HG03378 (cell line): ENCODE measurements around the gene SMTNL1.
"Not testable (repeated sequence)": the region's sequence is repeated elsewhere in the genome, so short reads cannot be mapped to it uniquely, and the experiment has no call there.

Source experiments
- ATAC-seq: cut with Tn5 transposase; IDR thresholded peaks from one replicate; pipeline ENCODE4 v1.9.1; 2021; ENCODE audit warnings: mild to moderate bottlenecking, moderate library complexity; ENCODE audit not compliant: unreplicated experiment

SMTNL1 gene

DNA sequence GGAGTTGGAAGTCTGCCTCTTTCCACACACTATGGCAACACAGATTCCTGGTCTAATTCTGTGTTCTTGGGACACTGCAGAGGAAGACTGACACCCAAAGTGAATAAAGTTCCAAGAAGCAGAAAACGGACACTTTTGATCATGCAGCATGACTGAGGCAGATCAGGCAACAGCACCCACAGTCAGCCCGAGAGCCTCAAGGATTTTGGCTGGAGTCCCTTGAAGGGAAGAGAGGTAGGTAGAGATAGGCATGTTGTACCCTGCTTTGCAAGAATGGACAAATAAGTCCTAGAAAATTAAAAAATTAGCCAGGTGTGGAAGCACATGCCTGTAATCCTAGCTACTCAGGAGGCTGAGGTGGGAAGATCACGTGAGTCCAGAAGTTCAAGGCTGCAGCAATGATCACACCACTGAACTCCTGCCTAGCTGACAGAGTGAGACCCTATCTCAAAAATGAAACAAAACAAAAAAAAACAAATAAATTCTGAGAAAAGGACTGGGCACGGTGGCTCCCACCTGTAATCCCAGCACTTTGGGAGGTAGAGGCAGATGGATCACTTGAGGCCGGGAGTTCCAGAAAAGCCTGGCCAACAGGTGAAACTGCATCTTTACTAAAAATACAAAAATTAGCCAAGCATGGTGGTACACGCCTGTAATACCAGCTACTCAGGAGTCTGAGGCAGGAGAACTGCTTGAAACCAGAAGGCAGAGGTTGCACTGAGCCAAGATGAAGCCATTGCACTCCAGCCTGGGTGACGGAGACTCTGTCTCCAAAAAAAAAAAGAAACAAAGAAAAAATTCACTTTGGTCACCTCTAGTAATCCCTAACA, 28.8 kb upstream of the SMTNL1 start:
- no peak for ATAC-seq

DNA sequence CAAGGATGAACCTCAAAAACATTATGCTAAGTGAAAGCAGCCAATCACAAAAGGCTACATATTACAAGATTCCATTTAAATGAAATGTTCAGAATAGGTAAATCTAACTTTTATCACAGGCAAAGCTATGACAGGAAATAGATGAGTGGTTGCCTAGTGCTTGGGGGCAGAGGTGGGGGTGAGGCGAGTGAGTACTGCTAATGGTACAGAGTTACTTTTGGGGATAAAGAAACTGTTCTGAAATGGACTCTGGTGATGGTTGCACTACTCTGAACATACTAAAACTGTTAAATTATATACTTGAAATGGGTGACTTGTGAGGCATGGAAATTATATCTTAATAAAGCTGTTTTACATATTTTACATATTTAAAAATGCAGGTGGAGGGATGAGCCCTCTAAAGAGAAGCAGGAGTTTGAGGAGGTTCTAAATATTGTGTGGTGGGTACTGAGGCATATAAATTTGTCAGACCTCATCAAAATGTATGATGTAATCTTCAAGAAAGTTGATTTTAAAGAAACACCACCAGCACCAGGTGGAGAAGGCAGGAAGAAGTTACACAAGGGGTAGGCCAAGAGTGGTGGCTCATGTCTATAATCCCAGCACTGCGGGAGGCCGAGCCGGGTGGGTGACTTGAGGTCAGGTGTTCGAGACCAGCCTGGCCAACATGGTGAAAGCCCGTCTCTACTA, 25.5 kb upstream of the SMTNL1 start:
- ATAC-seq, result no peak

DNA sequence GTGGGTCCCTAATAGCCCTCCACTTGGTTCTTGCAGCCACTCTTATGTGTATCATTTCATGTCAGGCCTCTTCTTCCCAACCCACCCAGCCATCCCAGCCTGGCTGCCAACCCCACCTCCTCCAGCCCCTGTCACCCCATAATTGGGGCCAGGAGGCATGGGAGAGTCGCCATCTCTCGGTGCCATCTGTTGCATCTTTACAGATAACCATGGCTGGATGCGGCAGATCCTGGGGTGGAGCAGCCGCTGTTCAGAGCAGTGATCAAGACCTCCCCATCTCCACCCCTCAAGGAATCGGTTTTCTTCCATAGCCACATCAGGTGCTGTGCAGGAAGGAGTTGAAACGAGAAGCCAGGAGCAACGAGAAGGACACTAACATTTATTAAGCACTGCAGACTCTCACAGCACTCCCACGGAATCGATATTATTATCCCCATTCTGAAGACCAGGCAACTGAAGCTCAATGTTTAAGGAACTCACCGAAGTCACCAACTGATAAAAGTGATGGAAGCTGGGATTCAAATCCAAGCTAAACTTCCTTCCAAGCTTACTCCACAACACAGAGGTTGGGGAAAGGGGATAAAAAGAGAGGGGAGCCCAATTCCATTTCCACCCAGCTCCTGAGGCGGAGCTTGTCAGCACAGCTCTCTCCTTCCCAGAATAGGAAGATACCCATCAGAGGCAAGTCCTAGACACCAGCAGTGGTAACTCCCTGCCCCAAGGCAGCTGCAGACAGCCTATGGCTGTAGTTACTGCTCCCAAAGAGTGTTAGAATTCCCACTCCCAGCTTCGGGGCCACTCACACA, 24.5 kb upstream of the SMTNL1 start:
- ATAC-seq, result no peak

DNA sequence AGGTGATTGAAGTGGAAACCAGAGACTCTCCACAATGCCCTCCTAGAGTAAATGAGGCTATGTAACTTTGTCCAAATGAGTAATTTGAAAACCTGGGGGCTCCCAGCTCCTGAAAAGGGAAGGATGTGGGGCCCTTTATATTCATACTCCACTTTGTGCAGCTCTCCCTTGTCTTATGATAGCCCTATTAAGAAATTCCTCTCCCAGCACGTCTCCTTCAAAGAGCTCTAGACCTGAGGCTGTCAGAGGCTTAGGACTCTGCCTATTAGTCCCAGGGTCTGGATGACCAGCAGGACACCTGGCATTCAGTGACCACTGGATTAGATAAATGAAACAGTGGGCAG, 24.0 kb upstream of the SMTNL1 start:
- ATAC-seq, result no peak

DNA sequence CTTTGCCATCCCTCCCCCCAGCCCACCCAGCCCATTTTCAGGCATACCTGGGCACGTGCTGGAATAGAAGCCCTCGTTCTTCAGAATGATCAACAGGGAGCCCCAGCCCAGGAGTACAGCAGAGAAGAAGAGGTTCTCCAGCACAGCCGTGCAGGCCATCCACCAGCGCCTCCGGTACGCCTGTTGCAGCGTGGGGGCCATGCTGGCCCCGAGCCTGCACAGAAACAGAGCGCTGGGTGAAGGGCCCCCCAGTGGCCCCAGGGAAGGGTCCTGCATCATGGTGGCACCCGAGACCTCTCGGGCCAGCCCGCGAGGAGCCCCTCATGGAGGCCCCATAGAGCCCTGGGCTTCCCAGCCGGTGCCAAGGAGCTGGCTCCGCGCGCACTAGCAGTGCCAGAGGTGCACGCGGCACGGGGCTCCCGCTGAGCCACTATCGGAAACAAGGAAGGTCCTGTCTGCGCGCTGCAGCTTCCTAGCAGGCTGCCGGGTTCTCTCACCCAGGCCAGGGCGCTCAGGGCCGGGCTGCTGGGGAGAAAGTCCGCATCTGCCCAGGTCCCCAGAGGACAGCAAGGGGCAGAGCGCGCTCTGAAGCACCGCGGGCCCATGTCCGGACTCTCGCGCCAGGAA, 23.4 kb upstream of the SMTNL1 start:
- peak; percentile 45 for ATAC-seq

DNA sequence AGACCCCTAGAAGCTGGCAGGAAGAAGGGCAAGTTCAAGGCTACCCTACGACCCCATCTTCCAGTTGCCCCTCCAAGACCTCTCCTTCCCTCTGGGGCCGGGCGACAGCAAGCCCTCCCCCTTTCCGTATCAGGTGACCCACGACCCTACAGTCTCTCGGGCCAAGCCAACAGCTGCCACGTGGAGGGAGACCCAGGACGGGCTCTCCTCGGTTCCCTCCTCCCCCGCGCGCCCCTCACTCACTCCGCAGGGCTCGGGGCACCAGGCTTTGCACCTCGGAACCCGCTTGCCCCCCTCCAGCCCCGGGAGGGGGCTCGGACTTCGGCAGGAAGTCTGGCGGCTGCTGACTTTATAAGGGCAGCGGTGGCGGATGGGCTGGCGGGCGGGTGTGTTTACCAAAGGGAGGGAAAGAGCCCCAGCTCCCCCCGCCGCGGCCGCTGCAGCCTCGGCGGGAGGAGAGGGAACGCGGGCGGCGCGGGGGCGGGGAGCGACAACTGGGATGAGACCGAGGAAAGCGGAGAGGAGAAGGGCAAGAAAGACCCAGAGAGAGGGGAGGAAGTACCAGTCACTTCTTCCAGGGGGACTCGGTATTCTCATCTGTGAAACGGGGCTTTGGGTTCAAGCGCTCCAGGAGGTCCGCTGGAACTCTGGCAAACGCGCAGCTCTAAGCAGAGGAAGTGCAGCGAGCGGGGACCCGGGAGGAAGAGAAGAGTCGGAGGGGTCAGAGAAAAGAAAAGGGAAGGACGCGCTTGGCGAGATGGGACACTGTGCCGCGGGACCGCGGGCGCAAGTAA, 22.7 kb upstream of the SMTNL1 start:
- ATAC-seq, result peak; percentile 34

DNA sequence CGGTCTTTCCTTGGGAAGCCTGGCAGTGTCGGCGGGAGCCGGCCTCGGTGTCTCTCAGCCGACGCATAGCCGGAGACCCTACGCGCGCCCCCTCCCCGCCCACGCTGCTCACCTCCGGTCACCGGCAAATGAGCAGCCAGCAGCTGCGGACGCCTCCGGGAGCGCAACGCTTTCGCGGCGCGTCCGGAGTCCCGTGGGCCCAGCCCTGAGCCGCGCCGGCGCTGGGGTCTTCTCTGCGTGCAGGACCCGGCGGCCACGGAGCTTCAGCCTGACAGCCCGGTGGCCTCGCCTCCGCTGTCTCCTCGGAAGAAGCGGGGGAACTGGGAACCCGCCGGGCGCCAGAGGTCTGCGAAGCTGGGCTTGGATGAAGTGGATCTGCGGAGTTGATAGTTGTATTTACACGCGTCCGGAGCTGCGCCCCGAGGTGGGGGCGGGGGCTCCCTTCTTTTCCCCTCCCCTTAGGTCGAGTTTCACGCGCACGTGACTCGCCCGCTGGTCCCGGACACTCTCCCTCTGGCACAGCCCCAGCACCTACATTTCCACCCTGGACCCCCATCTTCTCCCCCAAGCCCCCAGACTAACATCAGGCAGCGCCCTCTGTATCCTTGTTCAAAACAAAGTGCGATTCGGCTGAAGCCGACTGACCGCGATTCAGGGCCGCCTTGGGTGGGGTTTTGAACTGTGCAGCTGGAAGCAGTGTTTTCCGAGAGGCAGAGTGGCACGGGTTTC, 21.9 kb upstream of the SMTNL1 start, which contains the start of gene SLC43A1:
SLC43A1 (minus strand) TSS at position 371 of the 729 bp plus-strand sequence. CDS start 1,591 bp downstream, outside the sequence.
- ATAC-seq, result peak; percentile 42

DNA sequence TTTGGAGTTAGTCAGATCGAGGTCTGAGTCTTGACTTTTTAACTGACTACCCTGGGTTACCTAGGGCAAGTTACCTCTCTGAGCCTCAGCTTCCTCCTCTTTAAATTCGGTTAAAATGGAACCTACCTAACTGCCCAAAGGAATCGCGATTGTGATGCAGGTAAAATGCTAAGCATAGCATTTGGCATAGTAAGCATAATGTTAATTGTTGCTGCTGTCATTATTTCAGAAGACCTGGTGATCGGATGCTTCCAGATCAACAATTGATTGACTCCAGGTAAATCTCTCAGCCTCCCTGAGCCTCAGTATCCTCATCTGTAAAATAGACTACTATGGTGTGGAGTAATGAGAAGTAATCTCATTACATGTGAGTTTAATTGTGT, 21.3 kb upstream of the SMTNL1 start:
- ATAC-seq, result no peak

DNA sequence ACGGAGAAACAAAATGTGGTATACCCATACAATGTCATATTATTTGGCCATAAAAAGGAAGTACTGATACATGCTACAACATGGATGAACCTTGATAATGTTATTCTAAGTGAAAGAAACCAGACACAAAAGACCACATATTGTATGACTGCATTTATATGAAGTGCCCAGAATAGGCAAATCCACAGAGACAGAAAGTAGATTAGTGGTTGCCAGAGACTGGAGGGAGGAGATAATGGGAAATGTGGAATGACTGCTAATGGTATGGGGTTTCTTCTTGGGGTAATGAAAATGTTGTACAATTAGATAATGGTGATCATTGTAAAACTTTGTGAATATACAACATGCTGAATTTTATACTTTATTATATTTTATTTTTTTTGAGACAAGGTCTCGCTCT, 16.3 kb upstream of the SMTNL1 start:
- no peak for ATAC-seq

DNA sequence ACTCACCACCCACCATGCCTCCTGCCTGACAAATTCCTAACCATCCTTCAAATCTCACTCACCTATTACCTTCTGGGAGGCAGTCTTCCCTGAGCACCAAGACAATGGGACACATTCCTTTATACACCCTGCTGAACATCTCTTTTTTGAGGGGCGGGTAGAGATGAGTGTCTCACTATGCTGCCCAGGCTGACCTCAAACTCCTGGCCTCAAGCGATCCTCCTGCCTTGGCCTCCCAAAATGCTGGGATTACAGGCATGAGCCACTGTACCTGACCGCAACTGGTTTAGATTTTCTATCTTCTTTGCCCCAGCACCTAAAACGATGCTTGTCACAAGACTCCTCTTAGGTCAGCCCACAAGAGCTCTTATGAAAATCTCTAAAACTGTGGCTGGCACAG, 14.0 kb upstream of the SMTNL1 start:
- no peak for ATAC-seq

DNA sequence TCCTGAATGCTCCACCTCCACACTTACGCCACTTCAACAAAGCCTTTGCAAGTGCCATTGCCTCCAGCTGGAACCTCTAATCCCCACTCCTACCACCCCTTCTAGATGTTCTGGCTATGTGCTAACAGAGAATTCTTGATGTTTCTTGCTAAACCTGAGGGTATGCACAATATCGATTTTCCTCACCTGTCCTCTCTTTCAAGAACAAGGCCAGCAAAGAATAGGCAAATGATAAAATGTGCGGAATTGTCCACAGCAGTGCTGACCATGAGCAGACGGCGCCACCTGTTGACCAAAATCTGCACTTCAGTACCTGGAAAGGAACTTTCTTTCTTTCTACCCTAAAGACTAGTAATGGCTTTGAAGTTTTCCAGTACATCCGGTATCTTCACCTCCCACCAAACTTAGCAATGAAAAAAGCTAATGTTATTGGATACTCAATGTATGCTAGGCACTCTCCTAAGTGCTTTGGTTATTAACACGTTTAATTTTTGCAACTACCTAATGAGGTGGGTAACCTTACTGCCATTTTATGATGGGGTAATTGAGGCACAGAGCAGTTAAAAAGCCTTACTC, 10.3 kb upstream of the SMTNL1 start:
- no peak for ATAC-seq

DNA sequence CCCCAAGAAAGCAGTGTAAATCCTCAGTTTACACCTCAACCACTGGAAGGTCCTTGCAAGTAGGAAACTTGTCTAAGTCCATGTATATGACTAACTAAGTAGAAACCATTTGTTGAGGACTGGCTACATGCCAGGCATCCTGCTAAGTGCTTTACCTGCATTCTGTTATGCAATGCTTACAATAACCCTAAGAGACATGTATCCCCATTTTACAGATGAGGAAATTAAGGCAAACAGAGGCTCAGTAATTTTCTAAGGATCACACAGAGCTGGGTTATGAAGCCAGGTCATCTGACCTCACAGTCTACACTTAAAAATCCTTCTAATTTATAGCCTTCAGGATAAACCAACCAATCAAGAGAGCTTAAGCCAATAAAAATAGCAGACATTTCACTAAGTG, 8.4 kb upstream of the SMTNL1 start:
- ATAC-seq, result no peak

DNA sequence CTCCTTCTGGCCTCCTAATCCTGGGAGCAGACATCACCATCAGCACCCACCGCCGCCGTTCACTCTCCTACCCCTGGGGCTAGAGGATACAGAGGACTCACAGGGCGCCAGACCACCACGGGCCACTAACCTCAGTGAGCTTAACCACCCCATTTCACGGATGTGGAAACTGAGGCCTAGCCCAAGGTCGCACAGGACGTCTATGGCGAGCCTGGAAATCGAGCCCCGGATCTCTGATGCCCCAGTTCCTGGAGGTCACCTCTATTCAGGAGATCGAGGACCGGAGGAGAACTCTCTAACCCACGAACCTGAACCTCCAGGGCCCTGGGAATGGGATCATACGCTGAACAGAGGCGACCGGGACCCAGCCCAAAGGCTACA, 7.2 kb upstream of the SMTNL1 start:
- ATAC-seq, result no peak

DNA sequence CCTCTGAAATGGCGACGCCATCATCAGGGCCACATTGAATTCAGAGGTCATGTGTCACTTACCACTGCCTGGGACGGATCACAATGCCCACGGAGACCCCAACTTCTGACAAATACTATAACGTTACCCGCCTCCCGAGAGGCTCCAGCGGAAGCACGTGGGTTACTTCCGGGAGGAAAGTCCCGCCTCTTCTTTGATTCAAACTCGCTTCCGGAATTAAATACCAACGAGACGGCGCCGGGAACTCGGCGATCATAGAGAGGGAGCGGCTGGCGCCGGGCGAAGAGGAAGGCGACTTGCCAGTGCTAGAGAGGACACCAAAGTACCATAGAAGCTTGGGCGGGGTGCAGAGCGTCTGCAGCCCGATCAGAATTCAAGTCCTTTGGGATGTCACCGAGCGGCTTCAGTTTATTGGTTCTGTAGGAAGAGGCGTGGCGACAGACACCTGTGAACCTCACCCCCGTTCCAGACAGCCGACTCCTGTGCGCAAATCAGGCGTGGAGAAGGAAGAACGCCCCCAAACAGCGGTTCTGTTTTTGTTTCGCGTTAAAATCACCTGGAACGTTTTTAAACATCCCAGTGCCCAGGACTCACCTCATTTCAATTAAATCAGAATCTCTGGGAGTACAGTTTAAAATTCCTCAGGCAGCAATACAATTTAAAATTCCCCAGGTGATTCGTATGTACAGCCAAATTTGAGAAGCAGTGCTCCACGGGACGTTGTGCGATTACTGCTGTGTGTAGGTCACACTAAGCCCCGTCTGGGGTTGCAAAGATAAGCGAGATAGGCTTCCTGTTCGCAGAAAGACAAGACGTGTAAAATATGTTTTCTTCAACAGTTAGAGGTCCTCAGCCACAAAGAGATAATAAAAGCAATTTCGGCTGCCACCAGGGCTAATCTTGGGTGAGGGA, 6.5 kb upstream of the SMTNL1 start, which contains the start of gene TIMM10:
TIMM10 (minus strand) TSS at position 159 of the 912 bp plus-strand sequence. CDS start 565 bp downstream, outside the sequence.
- peak; percentile 98 for ATAC-seq

DNA sequence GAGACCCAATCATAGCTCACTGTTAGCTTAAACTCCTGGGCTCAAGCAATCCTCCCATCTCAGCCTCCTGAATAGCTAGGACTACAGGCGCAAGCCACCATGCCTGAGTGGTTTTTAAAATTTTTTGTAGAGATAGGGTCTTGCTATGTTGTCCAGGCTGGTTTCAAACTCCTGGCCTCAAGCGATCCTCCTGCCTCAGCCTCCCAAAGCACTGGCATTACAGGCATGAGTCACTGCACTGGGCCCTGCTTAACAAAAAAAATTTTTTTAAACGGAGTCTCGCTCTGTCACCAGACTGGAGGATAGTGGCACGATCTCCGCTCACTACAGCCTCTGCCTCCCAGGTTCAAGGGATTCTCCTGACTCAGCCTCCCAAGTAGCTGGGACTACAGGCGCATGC, 2.9 kb upstream of the SMTNL1 start:
- ATAC-seq, result not testable (repeated sequence)

DNA sequence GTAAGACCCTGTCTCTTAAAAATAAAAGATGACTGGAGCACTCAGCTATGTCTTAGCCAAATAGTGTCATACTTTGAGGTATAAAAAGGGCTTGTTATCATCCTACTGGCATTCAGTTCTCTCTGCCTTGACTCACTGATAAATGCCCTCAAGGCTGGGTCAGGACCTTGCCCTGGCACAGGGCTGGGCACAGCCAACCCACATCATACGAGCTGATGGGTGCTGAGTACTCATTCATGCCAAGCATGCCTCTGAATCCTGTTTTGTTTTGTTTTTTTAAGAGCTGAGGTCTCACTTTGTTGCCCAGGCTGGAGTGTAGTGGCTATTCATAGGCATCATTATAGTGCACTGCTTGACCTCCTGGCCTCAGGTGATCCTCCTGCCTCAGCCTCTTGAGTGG, 1.9 kb downstream of the SMTNL1 start:
- no peak for ATAC-seq

DNA sequence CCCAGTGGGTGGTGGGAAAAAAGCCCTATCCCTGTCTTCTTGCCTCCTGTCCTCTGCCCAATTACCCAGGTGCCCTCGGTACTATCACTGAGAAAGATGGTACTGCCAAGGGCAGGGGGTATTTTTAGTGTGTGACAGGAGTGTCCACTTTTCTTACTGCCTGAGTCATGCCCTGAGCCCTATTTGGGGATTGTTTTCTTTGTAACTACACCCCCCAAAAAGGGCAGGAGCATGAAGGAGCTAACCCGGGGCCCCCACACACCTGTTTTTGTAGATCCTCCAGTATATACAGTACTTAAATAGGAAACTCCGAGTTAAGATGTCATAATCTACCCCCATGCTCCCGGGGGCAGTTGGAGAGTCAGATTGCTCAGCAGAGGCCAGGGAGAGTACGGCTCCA, 3.8 kb downstream of the SMTNL1 start:
- no peak for ATAC-seq

DNA sequence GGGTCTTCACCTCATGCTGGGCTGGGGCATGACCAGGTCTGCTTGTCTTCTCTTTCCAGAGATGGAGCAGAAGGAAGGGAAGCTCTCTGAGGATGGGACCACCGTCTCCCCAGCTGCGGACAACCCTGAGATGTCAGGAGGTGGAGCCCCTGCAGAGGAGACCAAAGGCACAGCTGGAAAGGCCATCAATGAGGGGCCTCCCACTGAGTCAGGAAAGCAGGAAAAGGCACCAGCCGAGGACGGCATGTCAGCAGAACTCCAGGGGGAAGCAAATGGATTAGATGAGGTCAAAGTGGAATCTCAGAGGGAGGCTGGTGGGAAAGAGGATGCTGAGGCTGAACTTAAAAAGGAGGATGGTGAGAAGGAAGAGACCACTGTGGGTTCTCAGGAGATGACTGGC, 5.2 kb downstream of the SMTNL1 start:
- ATAC-seq, result no peak
